PC-3 (cell line): ENCODE data around the gene PPM1L. TPM values are rescaled to one million over a fixed set of nuclear protein-coding genes. Genes with fewer than 3 reads are reported as not detected.

ENCODE experiments used
- ATAC-seq: fragments of 200-7000 bp; cut with Tn5 transposase; 2 replicates; pipeline ENCODE4 v1.9.1; 2020; ENCODE audit warnings: mild to moderate bottlenecking, moderate library complexity
- BruUV-seq: library from RNA; stranded (reverse); fragments of 400-500 nt; replicated peaks from 2 replicates; lab custom pipeline; 2021; lab: Mats Ljungman, UMichigan
- CTCF ChIA-PET: fragments of 300-600 bp; sonication (Branson Sonifier 250); formaldehyde crosslinking; loops from one replicate; lab custom pipeline; 2022; ENCODE audit warnings: antibody characterized with exemption; lab: Charles Lee
- POLR2A ChIA-PET: fragments of 300-600 bp; sonication (Branson Sonifier 250); formaldehyde crosslinking; loops from one replicate; lab custom pipeline; 2022; ENCODE audit warnings: antibody characterized with exemption; ENCODE audit not compliant: unreplicated experiment; lab: Charles Lee
- DNase-seq: peaks from one replicate; pipeline ENCODE4 v3.0.0-alpha.2; 2015
- H2AFZ ChIP-seq: fragments of 300-600 bp; sonication (generic); 2 replicates; pipeline ENCODE4 v1.6.0; 2016; ENCODE audit warnings: antibody characterized with exemption, low read length
- H3F3A ChIP-seq: fragments of 300-600 bp; sonication (generic); one replicate; pipeline ENCODE4 v1.6.0; 2017; ENCODE audit warnings: antibody characterized with exemption, low read length, control low read depth, mild to moderate bottlenecking; ENCODE audit not compliant: unreplicated experiment
- H3K27ac ChIP-seq: fragments of 300-600 bp; sonication (generic); 2 replicates; pipeline ENCODE4 v1.5.1; 2016; ENCODE audit warnings: mild to moderate bottlenecking, low read length
- H3K27me3 ChIP-seq: fragments of 300-600 bp; sonication (generic); 2 replicates; pipeline ENCODE4 v1.6.1; 2016; ENCODE audit warnings: low read length, mixed read lengths
- H3K36me3 ChIP-seq: fragments of 300-600 bp; sonication (generic); 2 replicates; pipeline ENCODE4 v1.6.1; 2016; ENCODE audit warnings: low read depth, mixed run types, low read length, mixed read lengths
- H3K4me1 ChIP-seq: fragments of 300-600 bp; sonication (generic); 2 replicates; pipeline ENCODE4 v1.5.1; 2016; ENCODE audit warnings: low read length; ENCODE audit not compliant: insufficient read depth
- H3K4me2 ChIP-seq: fragments of 300-600 bp; sonication (generic); 2 replicates; pipeline ENCODE4 v1.6.0; 2016; ENCODE audit warnings: low read length
- H3K4me3 ChIP-seq: fragments of 300-600 bp; sonication (generic); 2 replicates; pipeline ENCODE4 v1.5.1; 2016; ENCODE audit warnings: mild to moderate bottlenecking, low read length, mixed read lengths
- H3K79me2 ChIP-seq: fragments of 300-600 bp; sonication (generic); 2 replicates; pipeline ENCODE4 v1.6.1; 2017; ENCODE audit warnings: low read length, mixed read lengths
- H3K9ac ChIP-seq: fragments of 300-600 bp; sonication (generic); 2 replicates; pipeline ENCODE4 v1.6.0; 2016; ENCODE audit warnings: mild to moderate bottlenecking, low read length
- H3K9me2 ChIP-seq: fragments of 300-600 bp; sonication (generic); replicated peaks from 2 replicates; pipeline ENCODE4 v1.6.1; 2016; ENCODE audit warnings: mixed run types, low read length, mixed read lengths
- H3K9me3 ChIP-seq: fragments of 300-600 bp; sonication (generic); 2 replicates; pipeline ENCODE4 v1.6.1; 2016; ENCODE audit warnings: low read length, mixed read lengths
- H4K20me1 ChIP-seq: fragments of 300-600 bp; sonication (generic); 2 replicates; pipeline ENCODE4 v1.6.1; 2016; ENCODE audit warnings: low read length, mixed read lengths
- EZH2 ChIP-seq: fragments of 300-600 bp; sonication (generic); IDR thresholded peaks from one replicate; pipeline ENCODE4 v1.6.1; 2017; ENCODE audit warnings: antibody characterized with exemption, mild to moderate bottlenecking, low read length; ENCODE audit not compliant: unreplicated experiment
- EZH2phosphoT487 ChIP-seq: fragments of 300-600 bp; sonication (generic); IDR thresholded peaks from 2 replicates; pipeline ENCODE4 v1.6.1; 2018; ENCODE audit warnings: mild to moderate bottlenecking, antibody characterized with exemption, low read length, borderline replicate concordance
- intact Hi-C: fragments of 100-400 bp; cut with micrococcal nuclease; formaldehyde crosslinking; loops from 2 replicates; pipeline ENCODE4 v1.9.0; 2023
- total RNA-seq: library from RNA; depleted of rRNA; stranded (reverse); fragments of >200 nt; gene quantifications from 2 replicates; pipeline ENCODE4 v1.2.3, GENCODE V29; 2014
- TF ChIP-seq, protein P1 (sequence below): fragments of 300-600 bp; sonication (generic); conservative IDR thresholded peaks from 2 replicates; pipeline ENCODE4 v1.5.1; 2017; ENCODE audit warnings: antibody characterized with exemption, low read depth, mild to moderate bottlenecking, low read length

PPM1L gene
- total RNA-seq, 1 experiment from 2014 or later: 7.0 TPM

DNA sequence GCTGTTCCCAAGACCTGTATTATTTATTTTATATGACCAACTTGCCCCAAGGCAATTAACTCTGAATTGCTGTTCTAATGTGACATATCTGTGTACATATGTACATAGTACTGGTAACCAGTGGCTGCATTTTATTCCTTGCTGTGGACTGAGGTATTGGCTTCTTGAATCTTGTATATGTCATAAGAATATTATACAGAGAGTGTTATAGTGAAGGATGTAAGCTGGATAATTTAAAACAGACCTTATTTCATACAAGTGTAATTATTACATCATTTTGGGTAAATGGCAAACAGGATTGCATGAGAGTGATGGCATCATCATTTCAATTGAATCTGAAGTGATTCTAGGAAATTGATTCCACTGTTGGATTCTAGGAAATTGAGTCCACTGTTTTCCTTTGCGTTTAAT, 316.2 kb downstream of the PPM1L start:
- peak; percentile 72 for DNase-seq
- Histone ChIP-seq H3K27me3 (no peaks in the 10 kb centered on the region), H2AFZ (no peak overlapping the region), H3K4me3 (no peak overlapping the region), H3K9me2 (no peaks in the 10 kb centered on the region), H3K9ac (no peak overlapping the region), H3K36me3 (no peaks in the 10 kb centered on the region), H3F3A (peaks cover 16% of the 10 kb centered on the region), H3K4me2 (no peak overlapping the region), H4K20me1 (no peaks in the 10 kb centered on the region), H3K79me2 (no peaks in the 10 kb centered on the region), H3K9me3 (no peaks in the 10 kb centered on the region), H3K27ac (peak overlapping the region; percentile 98), H3K4me1 (peaks cover 45% of the 10 kb centered on the region)
- BruUV-seq: no TSS peak
- ChIA-PET POLR2A (no interaction called here), CTCF (no interaction called here)
- intact Hi-C loops: loop anchor here (5.0 kb wide), 1 partner anchor 110 kb away; no protein-coding TSS in a partner anchor
- ATAC-seq: no peak
- no peak for TF ChIP-seq EZH2phosphoT487
- TF ChIP-seq, protein P1, sequence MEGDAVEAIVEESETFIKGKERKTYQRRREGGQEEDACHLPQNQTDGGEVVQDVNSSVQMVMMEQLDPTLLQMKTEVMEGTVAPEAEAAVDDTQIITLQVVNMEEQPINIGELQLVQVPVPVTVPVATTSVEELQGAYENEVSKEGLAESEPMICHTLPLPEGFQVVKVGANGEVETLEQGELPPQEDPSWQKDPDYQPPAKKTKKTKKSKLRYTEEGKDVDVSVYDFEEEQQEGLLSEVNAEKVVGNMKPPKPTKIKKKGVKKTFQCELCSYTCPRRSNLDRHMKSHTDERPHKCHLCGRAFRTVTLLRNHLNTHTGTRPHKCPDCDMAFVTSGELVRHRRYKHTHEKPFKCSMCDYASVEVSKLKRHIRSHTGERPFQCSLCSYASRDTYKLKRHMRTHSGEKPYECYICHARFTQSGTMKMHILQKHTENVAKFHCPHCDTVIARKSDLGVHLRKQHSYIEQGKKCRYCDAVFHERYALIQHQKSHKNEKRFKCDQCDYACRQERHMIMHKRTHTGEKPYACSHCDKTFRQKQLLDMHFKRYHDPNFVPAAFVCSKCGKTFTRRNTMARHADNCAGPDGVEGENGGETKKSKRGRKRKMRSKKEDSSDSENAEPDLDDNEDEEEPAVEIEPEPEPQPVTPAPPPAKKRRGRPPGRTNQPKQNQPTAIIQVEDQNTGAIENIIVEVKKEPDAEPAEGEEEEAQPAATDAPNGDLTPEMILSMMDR: no peak
- no peak for TF ChIP-seq EZH2

DNA sequence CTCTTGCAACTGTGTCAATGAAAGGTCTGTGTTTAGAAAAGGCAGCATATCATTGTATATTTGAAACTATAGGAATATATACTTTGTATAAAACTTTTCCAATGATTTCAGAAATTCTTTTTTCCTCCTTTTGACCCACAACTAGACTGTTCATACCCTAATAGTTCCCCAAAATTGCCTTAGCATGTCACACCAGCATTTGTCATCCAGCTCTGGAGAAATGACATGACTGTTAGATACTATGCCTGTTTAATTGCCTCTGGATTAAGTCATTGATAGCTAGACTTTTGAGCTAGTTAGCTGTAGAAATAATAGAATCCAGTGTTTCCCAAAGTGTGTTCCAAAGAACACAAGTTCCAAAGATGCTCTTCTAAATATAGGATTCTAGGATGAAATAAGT, 316.7 kb downstream of the PPM1L start:
- no peak for ATAC-seq
- H3K4me2 ChIP-seq: no peak overlapping the region
- no TSS peak for BruUV-seq
- no peaks in the 10 kb centered on the region for H3K9me2 ChIP-seq
- H3K27me3 ChIP-seq: no peaks in the 10 kb centered on the region
- peak overlapping the region; percentile 98 for H3K27ac ChIP-seq
- H3K4me3 ChIP-seq: no peak overlapping the region
- H3K79me2 ChIP-seq: no peaks in the 10 kb centered on the region
- ChIA-PET POLR2A (no interaction called here), CTCF (no interaction called here)
- DNase-seq: no peak
- intact Hi-C loops: loop anchor here (5.0 kb wide), 1 partner anchor 110 kb away; no protein-coding TSS in a partner anchor
- H3K9me3 ChIP-seq: no peaks in the 10 kb centered on the region
- peaks cover 45% of the 10 kb centered on the region for H3K4me1 ChIP-seq
- TF ChIP-seq, protein P1: no peak
- TF ChIP-seq EZH2 (no peak), EZH2phosphoT487 (no peak)
- no peaks in the 10 kb centered on the region for H4K20me1 ChIP-seq
- no peak overlapping the region for H3K9ac ChIP-seq
- peaks cover 16% of the 10 kb centered on the region for H3F3A ChIP-seq
- H2AFZ ChIP-seq: no peak overlapping the region
- no peaks in the 10 kb centered on the region for H3K36me3 ChIP-seq

DNA sequence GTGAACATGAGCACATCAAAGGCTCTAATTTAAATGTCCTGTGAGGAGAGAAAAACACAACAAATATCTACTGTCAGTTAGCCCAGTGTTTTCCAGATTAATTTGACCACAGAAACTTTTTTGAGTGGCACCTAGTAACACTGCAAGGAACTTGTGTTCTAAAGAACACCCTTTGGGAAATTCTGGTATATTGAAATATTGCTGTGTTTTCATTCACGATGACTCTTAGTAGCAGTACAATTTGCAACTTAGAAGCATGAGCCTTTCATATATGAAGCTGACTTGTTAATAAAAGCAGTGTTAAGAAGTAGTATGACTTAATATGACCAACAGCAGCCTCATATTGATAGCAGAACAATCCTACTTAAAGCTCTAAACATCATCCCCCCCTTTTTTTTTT, 317.1 kb downstream of the PPM1L start:
- Histone ChIP-seq H3K9ac (no peak overlapping the region), H3K4me2 (no peak overlapping the region), H3K27ac (no peak overlapping the region), H3K4me3 (no peak overlapping the region), H2AFZ (no peak overlapping the region), H3K79me2 (no peaks in the 10 kb centered on the region), H3K9me3 (no peaks in the 10 kb centered on the region), H4K20me1 (no peaks in the 10 kb centered on the region), H3F3A (peaks cover 16% of the 10 kb centered on the region), H3K4me1 (peaks cover 45% of the 10 kb centered on the region), H3K36me3 (no peaks in the 10 kb centered on the region), H3K27me3 (no peaks in the 10 kb centered on the region), H3K9me2 (no peaks in the 10 kb centered on the region)
- TF ChIP-seq, protein P1: no peak
- TF ChIP-seq EZH2phosphoT487 (no peak), EZH2 (no peak)
- ChIA-PET POLR2A (no interaction called here), CTCF (no interaction called here)
- BruUV-seq: no TSS peak
- DNase-seq (no peak), ATAC-seq (no peak)
- intact Hi-C loops: loop anchor here (5.0 kb wide), 1 partner anchor 111 kb away; no protein-coding TSS in a partner anchor
